ENCODE measurements around the gene PIP. TPM values are rescaled to one million over a fixed set of nuclear protein-coding genes. Genes with fewer than 3 reads are reported as not detected.
"Not testable (repeated sequence)": the region's sequence is repeated elsewhere in the genome, so short reads cannot be mapped to it uniquely, and the experiment has no call there.

The PIP gene
- total and polyA plus RNA-seq, 8 donors: 6.9 TPM; not detected in 7

GRCh38 chr7:143148651-143149050 lies 16.8 kb downstream of the PIP start:
- no peak for DNase-seq
- no peak overlapping the region for H3K4me3 ChIP-seq

GRCh38 chr7:143150696-143151095 lies 18.8 kb downstream of the PIP start:
- H3K27ac ChIP-seq; DNase-seq; intact Hi-C loops (cut with DNase I); H3K4me3 ChIP-seq; H3K9me3 ChIP-seq; H3K36me3 ChIP-seq; H3K4me1 ChIP-seq; H3K27me3 ChIP-seq; ATAC-seq: not testable (repeated sequence)

More at GRCh38 chr7:143148651-143149050, 16.8 kb downstream of the PIP start:
- no peak for TF ChIP-seq CTCF (IDR thresholded peaks at IDR 0.05)
- Histone ChIP-seq H3K27me3 (no peaks in the 10 kb centered on the region), H3K27ac (no peak overlapping the region), H3K9me3 (no peaks in the 10 kb centered on the region), H3K4me1 (no peaks in the 10 kb centered on the region), H3K36me3 (no peaks in the 10 kb centered on the region)
- no peak for ATAC-seq
- intact Hi-C loops (cut with DNase I): no loop called here

DNA sequence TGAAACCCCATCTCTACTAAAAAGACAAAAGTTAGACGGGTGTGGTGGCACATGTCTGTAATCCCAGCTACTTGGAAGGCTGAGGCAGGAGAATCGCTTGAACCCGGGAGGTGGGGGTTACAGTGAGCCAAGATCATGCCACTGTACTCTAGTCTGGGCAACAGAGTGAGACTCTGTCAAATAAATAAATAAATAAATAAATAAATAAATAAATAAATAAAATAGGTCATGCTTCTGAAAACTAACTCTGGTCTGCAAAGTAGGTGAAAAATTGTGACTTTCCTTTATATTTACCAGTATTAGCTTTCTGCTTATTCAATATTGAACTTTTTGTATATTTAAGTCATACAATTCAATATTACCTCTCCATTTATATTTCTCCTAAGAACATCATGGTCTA lies 26.7 kb downstream of the PIP start:
- H3K27ac ChIP-seq; ATAC-seq; H3K27me3 ChIP-seq; H3K4me3 ChIP-seq; H3K36me3 ChIP-seq; intact Hi-C loops (cut with DNase I); DNase-seq; H3K4me1 ChIP-seq; H3K9me3 ChIP-seq: not testable (repeated sequence)

GRCh38 chr7:143171697-143172096 lies 39.8 kb downstream of the PIP start:
- no peaks in the 10 kb centered on the region for H3K36me3 ChIP-seq
- intact Hi-C loops (cut with DNase I): no loop called here
- no peaks in the 10 kb centered on the region for H3K27me3 ChIP-seq
- no peak overlapping the region for H3K27ac ChIP-seq
- DNase-seq (peak in 1 of 4 donors; percentile 1), ATAC-seq (peak; percentile 76)
- no peak for TF ChIP-seq CTCF (IDR thresholded peaks at IDR 0.05)
- peaks cover 0 to 5% of the 10 kb centered on the region in 2 donors for H3K9me3 ChIP-seq
- H3K4me1 ChIP-seq: peaks cover 0 to 3% of the 10 kb centered on the region in 2 donors
- no peak overlapping the region for H3K4me3 ChIP-seq

GRCh38 chr7:143172354-143172753 lies 40.5 kb downstream of the PIP start:
- Histone ChIP-seq H3K27me3 (no peaks in the 10 kb centered on the region), H3K27ac (no peak overlapping the region), H3K4me3 (no peak overlapping the region), H3K9me3 (peaks cover 0 to 12% of the 10 kb centered on the region in 2 donors), H3K4me1 (peaks cover 0 to 3% of the 10 kb centered on the region in 2 donors), H3K36me3 (no peaks in the 10 kb centered on the region)
- no peak for TF ChIP-seq CTCF (IDR thresholded peaks at IDR 0.05)
- DNase-seq (peak in 3 of 4 donors; percentile 56 to 78 (median 61)), ATAC-seq (peak; percentile 100)
- intact Hi-C loops (cut with DNase I): no loop called here

GRCh38 chr7:143176128-143176527 lies 44.3 kb downstream of the PIP start:
- Histone ChIP-seq H3K27ac (no peak overlapping the region), H3K36me3 (no peaks in the 10 kb centered on the region), H3K4me3 (no peak overlapping the region), H3K4me1 (peaks cover 0 to 3% of the 10 kb centered on the region in 2 donors), H3K9me3 (peaks cover 0 to 35% of the 10 kb centered on the region in 2 donors), H3K27me3 (no peaks in the 10 kb centered on the region)
- intact Hi-C loops (cut with DNase I): no loop called here
- ATAC-seq (no peak), DNase-seq (no peak)
- no peak for TF ChIP-seq CTCF (IDR thresholded peaks at IDR 0.05)
